HEK293T (cell line): ENCODE results near the gene ARF1.

ENCODE experiments used
- CTCF ChIA-PET: fragments of 350-600 bp; formaldehyde crosslinking; extraction: SDS; loops from one replicate; lab custom pipeline; 2021; ENCODE audit warnings: antibody characterized with exemption, inconsistent platforms; lab: Yijun Ruan, JAX
- POLR2A ChIA-PET: fragments of 350-600 bp; formaldehyde crosslinking; extraction: SDS; loops from one replicate; lab custom pipeline; 2020; ENCODE audit warnings: antibody characterized with exemption, inconsistent platforms; lab: Yijun Ruan, JAX
- DNase-seq: peaks from one replicate; pipeline ENCODE4 v3.0.0; 2012; ENCODE audit warnings: mixed read lengths; ENCODE audit errors: extremely low spot score
- ARNT ChIP-seq: fragments of 450-650 bp; IDR thresholded peaks from 2 replicates; pipeline ENCODE4 v1.6.1; 2017; ENCODE audit warnings: mild to moderate bottlenecking
- BHLHE40 ChIP-seq: fragments of 450-650 bp; IDR thresholded peaks from 2 replicates; pipeline ENCODE4 v1.6.1; 2016; ENCODE audit warnings: mild to moderate bottlenecking, moderate library complexity, borderline replicate concordance
- CTBP1 ChIP-seq: fragments of 450-650 bp; IDR thresholded peaks from 2 replicates; pipeline ENCODE4 v1.6.1; 2016; ENCODE audit warnings: borderline replicate concordance
- ELF4 ChIP-seq: fragments of 450-650 bp; IDR thresholded peaks from 2 replicates; pipeline ENCODE4 v1.6.1; 2017; ENCODE audit warnings: antibody characterized with exemption
- FOXA1 ChIP-seq: fragments of 450-650 bp; IDR thresholded peaks from 2 replicates; pipeline ENCODE4 v1.6.1; 2016; ENCODE audit warnings: mild to moderate bottlenecking
- FOXK2 ChIP-seq: fragments of 450-650 bp; IDR thresholded peaks from 2 replicates; pipeline ENCODE4 v1.6.1; 2016; ENCODE audit warnings: mild to moderate bottlenecking
- FOXM1 ChIP-seq: fragments of 450-650 bp; IDR thresholded peaks from 2 replicates; pipeline ENCODE4 v1.6.1; 2017; ENCODE audit warnings: mild to moderate bottlenecking, borderline replicate concordance
- HDGF ChIP-seq: fragments of 450-650 bp; IDR thresholded peaks from 2 replicates; pipeline ENCODE4 v1.6.1; 2017; ENCODE audit warnings: antibody characterized with exemption, borderline replicate concordance
- L3MBTL2 ChIP-seq: fragments of 450-650 bp; conservative IDR thresholded peaks from 2 replicates; pipeline ENCODE4 v1.6.1; 2016; ENCODE audit warnings: mild to moderate bottlenecking
- LEF1 ChIP-seq: fragments of 450-650 bp; IDR thresholded peaks from 2 replicates; pipeline ENCODE4 v1.6.1; 2017; ENCODE audit warnings: mild to moderate bottlenecking, borderline replicate concordance
- NFRKB ChIP-seq: fragments of 450-650 bp; IDR thresholded peaks from 2 replicates; pipeline ENCODE4 v1.6.1; 2016; ENCODE audit warnings: mild to moderate bottlenecking, moderate library complexity
- SP1 ChIP-seq: fragments of 450-650 bp; IDR thresholded peaks from 2 replicates; pipeline ENCODE4 v1.6.1; 2017
- SUZ12 ChIP-seq: fragments of 450-650 bp; IDR thresholded peaks from 2 replicates; pipeline ENCODE4 v1.6.1; 2016; ENCODE audit warnings: mild to moderate bottlenecking
- TARDBP ChIP-seq: fragments of 450-650 bp; IDR thresholded peaks from 2 replicates; pipeline ENCODE4 v1.6.1; 2016
- ZNF384 ChIP-seq: fragments of 450-650 bp; IDR thresholded peaks from 2 replicates; pipeline ENCODE4 v1.6.1; 2016
- TF ChIP-seq, protein P1 (sequence below): fragments of 450-650 bp; IDR thresholded peaks from 2 replicates; pipeline ENCODE4 v1.6.1; 2016

Gene ARF1

DNA sequence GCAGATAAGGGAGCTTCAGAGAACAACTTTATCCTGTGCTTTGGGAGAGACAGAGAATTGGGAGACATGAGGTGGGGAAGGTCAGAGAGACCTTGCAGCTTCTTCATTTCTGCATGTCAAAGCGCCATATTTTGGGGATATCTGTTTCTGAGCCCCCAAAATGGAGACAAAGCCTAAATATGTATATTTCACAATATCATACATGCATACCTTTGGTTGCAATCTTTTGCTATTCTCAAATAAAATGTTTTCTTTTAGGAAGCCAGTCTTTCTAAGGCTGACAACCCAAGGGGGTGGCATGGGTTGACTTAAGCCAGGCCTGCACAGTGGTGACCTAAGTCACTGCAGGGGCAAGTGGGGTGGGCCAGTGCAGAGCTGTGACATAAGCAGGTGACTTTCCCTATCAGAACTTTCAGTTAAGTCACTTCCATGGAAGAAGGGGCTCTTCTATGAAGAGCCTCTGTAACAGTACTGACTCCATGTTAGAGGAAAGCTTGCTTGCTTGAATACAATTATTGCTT is 40.5 kb downstream of the ARF1 start:
- DNase-seq = peak; percentile 2
- TF ChIP-seq SP1 = no peak
- TF ChIP-seq TARDBP = no peak
- no peak for TF ChIP-seq ARNT
- no peak for TF ChIP-seq CTBP1
- TF ChIP-seq HDGF = no peak
- no peak for TF ChIP-seq ZNF384
- CTCF ChIA-PET = interaction anchor here (1.8 kb wide), 1 partner anchor 8 kb away, joined by 6 read pairs; no protein-coding TSS in a partner anchor
- POLR2A ChIA-PET = no interaction called here

DNA sequence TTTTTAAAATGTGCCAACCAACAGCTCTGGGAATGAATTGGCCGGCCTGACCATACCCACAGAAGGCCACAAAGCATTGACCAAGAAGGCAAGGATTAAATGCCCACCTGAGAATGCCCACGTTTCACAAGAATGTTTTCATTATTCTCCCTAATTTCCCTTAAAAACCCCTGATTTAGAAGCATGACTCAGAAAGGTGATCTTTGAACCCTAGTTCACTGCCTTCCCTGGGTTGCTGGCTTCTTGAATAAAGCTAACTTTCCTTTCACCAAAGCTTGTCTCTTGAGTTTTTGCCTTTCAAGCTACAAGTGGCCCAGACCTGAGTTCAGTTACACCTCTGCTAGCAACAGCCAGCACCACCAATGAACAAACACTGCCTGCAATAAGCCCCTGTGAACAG is 41.0 kb downstream of the ARF1 start:
- POLR2A ChIA-PET = interaction anchor here (0.6 kb wide), 1 partner anchor 10 kb away, joined by 3 read pairs; no protein-coding TSS in a partner anchor

DNA sequence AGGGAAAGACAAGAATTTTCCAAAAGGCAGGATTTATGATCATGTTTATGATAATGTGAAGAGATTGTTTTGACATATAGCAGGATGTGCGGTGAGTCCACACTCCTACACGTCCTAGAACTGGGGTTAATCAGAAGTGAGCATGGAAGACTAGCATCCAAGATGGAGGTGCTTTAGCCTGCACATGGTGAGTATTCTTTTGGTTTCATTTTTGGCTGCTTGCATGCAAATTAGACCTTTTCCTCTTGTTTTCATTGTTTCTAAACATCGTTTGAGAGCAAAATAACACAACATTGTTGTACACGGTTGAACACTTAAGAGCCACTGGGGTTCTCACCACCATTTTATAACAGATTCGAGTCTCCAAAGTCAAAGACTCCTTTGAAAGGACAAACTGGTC is 42.7 kb downstream of the ARF1 start:
- no peak for DNase-seq
- no peak for TF ChIP-seq NFRKB
- no peak for TF ChIP-seq SUZ12
- TF ChIP-seq TARDBP = no peak
- TF ChIP-seq SP1 = no peak
- TF ChIP-seq FOXA1 = no peak
- no peak for TF ChIP-seq FOXK2
- TF ChIP-seq, protein P1, sequence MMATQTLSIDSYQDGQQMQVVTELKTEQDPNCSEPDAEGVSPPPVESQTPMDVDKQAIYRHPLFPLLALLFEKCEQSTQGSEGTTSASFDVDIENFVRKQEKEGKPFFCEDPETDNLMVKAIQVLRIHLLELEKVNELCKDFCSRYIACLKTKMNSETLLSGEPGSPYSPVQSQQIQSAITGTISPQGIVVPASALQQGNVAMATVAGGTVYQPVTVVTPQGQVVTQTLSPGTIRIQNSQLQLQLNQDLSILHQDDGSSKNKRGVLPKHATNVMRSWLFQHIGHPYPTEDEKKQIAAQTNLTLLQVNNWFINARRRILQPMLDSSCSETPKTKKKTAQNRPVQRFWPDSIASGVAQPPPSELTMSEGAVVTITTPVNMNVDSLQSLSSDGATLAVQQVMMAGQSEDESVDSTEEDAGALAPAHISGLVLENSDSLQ = no peak
- ChIA-PET CTCF (no interaction called here), POLR2A (interaction anchor here (1.0 kb wide), 1 partner anchor 43 kb away, joined by 3 read pairs; the partner anchor contains the start of gene ARF1)

More for the DNA sequence above, 41.0 kb downstream of the ARF1 start:
- no peak for DNase-seq
- no peak for TF ChIP-seq FOXM1
- TF ChIP-seq SP1 = no peak
- no peak for TF ChIP-seq ARNT
- no peak for TF ChIP-seq SUZ12
- no peak for TF ChIP-seq BHLHE40
- no peak for TF ChIP-seq FOXK2
- no peak for TF ChIP-seq FOXA1
- TF ChIP-seq CTBP1 = no peak
- no peak for TF ChIP-seq HDGF
- TF ChIP-seq ELF4 = no peak
- TF ChIP-seq LEF1 = no peak
- TF ChIP-seq NFRKB = no peak
- no peak for TF ChIP-seq ZNF384
- TF ChIP-seq, protein P1 = no peak
- TF ChIP-seq TARDBP = no peak
- TF ChIP-seq L3MBTL2 = no peak
- CTCF ChIA-PET = no interaction called here

DNA sequence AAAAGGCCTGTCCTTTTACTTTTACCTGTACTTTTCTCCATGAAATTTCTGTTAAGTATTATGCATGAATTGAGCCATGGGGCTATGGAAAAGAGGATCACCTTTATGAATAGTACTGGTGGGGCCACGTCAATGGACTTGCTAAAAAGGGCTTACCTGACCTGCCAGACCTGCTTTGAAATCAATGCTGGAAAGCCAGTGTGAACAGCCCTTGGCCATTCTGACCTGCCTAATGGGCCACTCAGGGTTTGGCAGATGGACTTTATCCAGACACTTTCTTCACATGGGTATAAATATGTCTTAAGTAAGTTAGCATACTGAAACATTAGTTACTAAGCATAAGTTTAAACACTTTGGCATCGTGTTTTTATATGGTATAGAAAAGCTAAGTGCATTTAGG is 49.3 kb downstream of the ARF1 start:
- no peak for DNase-seq
- CTCF ChIA-PET = interaction anchor here (1.7 kb wide), 1 partner anchor 22 kb away, joined by 7 read pairs; the partner anchor contains the start of gene MRPL55
- POLR2A ChIA-PET = interaction anchor here (1.0 kb wide), 1 partner anchor 325 kb away, joined by 3 read pairs; a partner anchor contains a TSS
- no peak for TF ChIP-seq ZNF384
- no peak for TF ChIP-seq FOXK2
- no peak for TF ChIP-seq ELF4
- TF ChIP-seq BHLHE40 = no peak
- TF ChIP-seq SP1 = no peak
- TF ChIP-seq TARDBP = no peak
- TF ChIP-seq NFRKB = no peak
- TF ChIP-seq, protein P1 = no peak
- TF ChIP-seq ARNT = no peak
- no peak for TF ChIP-seq SUZ12
- no peak for TF ChIP-seq CTBP1
- no peak for TF ChIP-seq HDGF
- TF ChIP-seq FOXM1 = no peak
- no peak for TF ChIP-seq L3MBTL2
- no peak for TF ChIP-seq FOXA1
- no peak for TF ChIP-seq LEF1

DNA sequence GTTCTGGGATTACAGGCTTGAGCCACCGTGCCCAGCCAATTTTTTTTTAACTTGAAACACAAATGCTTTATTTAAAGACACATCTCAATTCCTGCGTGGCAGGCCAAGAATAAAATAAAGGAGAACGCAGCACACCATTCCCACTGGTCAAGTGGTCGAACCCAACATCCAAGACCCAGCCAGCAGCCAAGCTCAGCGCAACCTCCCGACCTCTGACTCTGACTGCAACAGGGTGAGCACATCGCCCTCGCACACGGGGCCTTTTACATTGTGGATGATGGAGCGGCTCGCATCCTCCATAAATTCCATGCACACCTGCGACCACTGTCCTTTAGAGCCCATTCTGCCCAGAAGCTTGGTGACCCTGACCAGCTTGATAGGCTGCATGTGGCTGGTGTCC is 52.1 kb downstream of the ARF1 start:
- no peak for TF ChIP-seq ARNT
- TF ChIP-seq ELF4 = no peak
- no peak for TF ChIP-seq FOXM1
- TF ChIP-seq SUZ12 = no peak
- TF ChIP-seq LEF1 = no peak
- TF ChIP-seq L3MBTL2 = no peak
- no peak for TF ChIP-seq TARDBP
- no peak for TF ChIP-seq FOXK2
- TF ChIP-seq BHLHE40 = no peak
- TF ChIP-seq ZNF384 = no peak
- no peak for TF ChIP-seq NFRKB
- no peak for TF ChIP-seq SP1
- TF ChIP-seq FOXA1 = no peak
- ChIA-PET POLR2A (interaction anchor here (1.3 kb wide), 1 partner anchor 24 kb away, joined by 3 read pairs; no protein-coding TSS in a partner anchor), CTCF (no interaction called here)
- DNase-seq = no peak

DNA sequence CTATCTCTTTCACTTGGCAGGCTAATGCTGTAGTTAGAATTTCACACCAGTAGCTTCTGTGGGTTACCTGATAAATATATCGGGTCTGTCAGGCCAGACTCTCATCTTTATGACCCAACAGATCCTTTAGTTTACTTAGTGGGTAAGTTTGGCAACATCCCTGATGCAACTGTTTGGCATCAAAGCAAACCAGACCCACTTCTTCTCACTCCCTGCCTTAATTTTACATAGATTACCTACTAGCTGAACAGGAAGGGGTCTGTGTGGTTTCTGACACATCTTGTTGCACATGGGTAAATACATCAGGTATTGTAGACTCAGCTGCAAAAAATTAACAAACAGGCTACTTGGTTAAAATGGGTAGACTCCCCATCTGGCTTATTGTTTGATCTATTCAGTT is 54.4 kb downstream of the ARF1 start:
- TF ChIP-seq ELF4 = no peak
- TF ChIP-seq ZNF384 = no peak
- TF ChIP-seq CTBP1 = no peak
- TF ChIP-seq LEF1 = no peak
- no peak for TF ChIP-seq BHLHE40
- no peak for TF ChIP-seq TARDBP
- no peak for TF ChIP-seq ARNT
- no peak for TF ChIP-seq SP1
- TF ChIP-seq L3MBTL2 = no peak
- no peak for TF ChIP-seq FOXA1
- TF ChIP-seq NFRKB = no peak
- TF ChIP-seq, protein P1 = no peak
- TF ChIP-seq FOXM1 = no peak
- ChIA-PET CTCF (no interaction called here), POLR2A (interaction anchor here (2.5 kb wide), 1 partner anchor 29 kb away, joined by 12 read pairs; the partner anchor contains the start of gene IBA57)
- no peak for DNase-seq
